GM12878 (cell line): ENCODE measurements around the gene HSD3B1.

ENCODE experiments used
- EZH2 ChIP-seq: IDR thresholded peaks from 2 replicates; pipeline ENCODE4 v1.6.1; 2012; ENCODE audit warnings: low read depth, mild to moderate bottlenecking, control low read depth, inconsistent platforms, low read length, borderline replicate concordance; ENCODE audit not compliant: control insufficient read depth
- POLR2AphosphoS5 ChIP-seq: IDR thresholded peaks from 2 replicates; pipeline ENCODE4 v1.6.1; 2011; ENCODE audit warnings: mild to moderate bottlenecking, low read length, inconsistent platforms
- SIN3A ChIP-seq: IDR thresholded peaks from 2 replicates; pipeline ENCODE4 v1.6.1; 2012; ENCODE audit warnings: low read depth, low read length, improper control_type of control experiment
- SREBF2 ChIP-seq: IDR thresholded peaks from 2 replicates; pipeline ENCODE4 v1.6.1; 2012; ENCODE audit warnings: mild to moderate bottlenecking, low read length
- ZNF24 ChIP-seq: fragments of 450-650 bp; IDR thresholded peaks from 2 replicates; pipeline ENCODE4 v1.6.1; 2017; ENCODE audit warnings: antibody characterized with exemption, mild to moderate bottlenecking
- TF ChIP-seq, protein P1 (sequence below), 3 experiments: IDR thresholded peaks in 2 of 3; conservative IDR thresholded peaks in 1 of 3; 2 replicates each; pipeline ENCODE4 v1.5.1; 2011; ENCODE audit warnings: low read depth in 3 of 3, low read length in 3 of 3, mild to moderate bottlenecking in 3 of 3, control low read depth in 2 of 3, moderate library complexity in 2 of 3, inconsistent platforms in 1 of 3, mixed read lengths in 1 of 3; ENCODE audit not compliant: control insufficient read depth in 2 of 3, insufficient read depth in 1 of 3; ENCODE audit errors: extremely low read depth in 1 of 3
- TF ChIP-seq, protein P2 (sequence below): fragments of 450-650 bp; IDR thresholded peaks from 2 replicates; pipeline ENCODE4 v1.6.1; 2017; ENCODE audit warnings: antibody characterized with exemption, mild to moderate bottlenecking, moderate library complexity
- TF ChIP-seq, protein P3 (sequence below): fragments of 150-350 bp; IDR thresholded peaks from 2 replicates; pipeline ENCODE4 v1.6.1; 2016; ENCODE audit warnings: low read depth, low read length

GRCh38 chr1:119516680-119517079 lies 9.7 kb downstream of the HSD3B1 start:
- TF ChIP-seq, protein P1, sequence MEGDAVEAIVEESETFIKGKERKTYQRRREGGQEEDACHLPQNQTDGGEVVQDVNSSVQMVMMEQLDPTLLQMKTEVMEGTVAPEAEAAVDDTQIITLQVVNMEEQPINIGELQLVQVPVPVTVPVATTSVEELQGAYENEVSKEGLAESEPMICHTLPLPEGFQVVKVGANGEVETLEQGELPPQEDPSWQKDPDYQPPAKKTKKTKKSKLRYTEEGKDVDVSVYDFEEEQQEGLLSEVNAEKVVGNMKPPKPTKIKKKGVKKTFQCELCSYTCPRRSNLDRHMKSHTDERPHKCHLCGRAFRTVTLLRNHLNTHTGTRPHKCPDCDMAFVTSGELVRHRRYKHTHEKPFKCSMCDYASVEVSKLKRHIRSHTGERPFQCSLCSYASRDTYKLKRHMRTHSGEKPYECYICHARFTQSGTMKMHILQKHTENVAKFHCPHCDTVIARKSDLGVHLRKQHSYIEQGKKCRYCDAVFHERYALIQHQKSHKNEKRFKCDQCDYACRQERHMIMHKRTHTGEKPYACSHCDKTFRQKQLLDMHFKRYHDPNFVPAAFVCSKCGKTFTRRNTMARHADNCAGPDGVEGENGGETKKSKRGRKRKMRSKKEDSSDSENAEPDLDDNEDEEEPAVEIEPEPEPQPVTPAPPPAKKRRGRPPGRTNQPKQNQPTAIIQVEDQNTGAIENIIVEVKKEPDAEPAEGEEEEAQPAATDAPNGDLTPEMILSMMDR (IDR thresholded peaks at IDR 0.05 in 2 of 3, conservative IDR thresholded peaks at IDR 0.05 in 1 of 3; ENCODE audit: control insufficient read depth in 2 of 3, extremely low read depth in 1 of 3, insufficient read depth in 1 of 3, low read depth in 3 of 3, low read length in 3 of 3): no peak
- TF ChIP-seq EZH2 (no peak), ZNF24 (no peak), SIN3A (no peak), POLR2AphosphoS5 (no peak), SREBF2 (no peak)
- TF ChIP-seq, protein P2, sequence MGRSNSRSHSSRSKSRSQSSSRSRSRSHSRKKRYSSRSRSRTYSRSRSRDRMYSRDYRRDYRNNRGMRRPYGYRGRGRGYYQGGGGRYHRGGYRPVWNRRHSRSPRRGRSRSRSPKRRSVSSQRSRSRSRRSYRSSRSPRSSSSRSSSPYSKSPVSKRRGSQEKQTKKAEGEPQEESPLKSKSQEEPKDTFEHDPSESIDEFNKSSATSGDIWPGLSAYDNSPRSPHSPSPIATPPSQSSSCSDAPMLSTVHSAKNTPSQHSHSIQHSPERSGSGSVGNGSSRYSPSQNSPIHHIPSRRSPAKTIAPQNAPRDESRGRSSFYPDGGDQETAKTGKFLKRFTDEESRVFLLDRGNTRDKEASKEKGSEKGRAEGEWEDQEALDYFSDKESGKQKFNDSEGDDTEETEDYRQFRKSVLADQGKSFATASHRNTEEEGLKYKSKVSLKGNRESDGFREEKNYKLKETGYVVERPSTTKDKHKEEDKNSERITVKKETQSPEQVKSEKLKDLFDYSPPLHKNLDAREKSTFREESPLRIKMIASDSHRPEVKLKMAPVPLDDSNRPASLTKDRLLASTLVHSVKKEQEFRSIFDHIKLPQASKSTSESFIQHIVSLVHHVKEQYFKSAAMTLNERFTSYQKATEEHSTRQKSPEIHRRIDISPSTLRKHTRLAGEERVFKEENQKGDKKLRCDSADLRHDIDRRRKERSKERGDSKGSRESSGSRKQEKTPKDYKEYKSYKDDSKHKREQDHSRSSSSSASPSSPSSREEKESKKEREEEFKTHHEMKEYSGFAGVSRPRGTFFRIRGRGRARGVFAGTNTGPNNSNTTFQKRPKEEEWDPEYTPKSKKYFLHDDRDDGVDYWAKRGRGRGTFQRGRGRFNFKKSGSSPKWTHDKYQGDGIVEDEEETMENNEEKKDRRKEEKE: no peak
- TF ChIP-seq, protein P3, sequence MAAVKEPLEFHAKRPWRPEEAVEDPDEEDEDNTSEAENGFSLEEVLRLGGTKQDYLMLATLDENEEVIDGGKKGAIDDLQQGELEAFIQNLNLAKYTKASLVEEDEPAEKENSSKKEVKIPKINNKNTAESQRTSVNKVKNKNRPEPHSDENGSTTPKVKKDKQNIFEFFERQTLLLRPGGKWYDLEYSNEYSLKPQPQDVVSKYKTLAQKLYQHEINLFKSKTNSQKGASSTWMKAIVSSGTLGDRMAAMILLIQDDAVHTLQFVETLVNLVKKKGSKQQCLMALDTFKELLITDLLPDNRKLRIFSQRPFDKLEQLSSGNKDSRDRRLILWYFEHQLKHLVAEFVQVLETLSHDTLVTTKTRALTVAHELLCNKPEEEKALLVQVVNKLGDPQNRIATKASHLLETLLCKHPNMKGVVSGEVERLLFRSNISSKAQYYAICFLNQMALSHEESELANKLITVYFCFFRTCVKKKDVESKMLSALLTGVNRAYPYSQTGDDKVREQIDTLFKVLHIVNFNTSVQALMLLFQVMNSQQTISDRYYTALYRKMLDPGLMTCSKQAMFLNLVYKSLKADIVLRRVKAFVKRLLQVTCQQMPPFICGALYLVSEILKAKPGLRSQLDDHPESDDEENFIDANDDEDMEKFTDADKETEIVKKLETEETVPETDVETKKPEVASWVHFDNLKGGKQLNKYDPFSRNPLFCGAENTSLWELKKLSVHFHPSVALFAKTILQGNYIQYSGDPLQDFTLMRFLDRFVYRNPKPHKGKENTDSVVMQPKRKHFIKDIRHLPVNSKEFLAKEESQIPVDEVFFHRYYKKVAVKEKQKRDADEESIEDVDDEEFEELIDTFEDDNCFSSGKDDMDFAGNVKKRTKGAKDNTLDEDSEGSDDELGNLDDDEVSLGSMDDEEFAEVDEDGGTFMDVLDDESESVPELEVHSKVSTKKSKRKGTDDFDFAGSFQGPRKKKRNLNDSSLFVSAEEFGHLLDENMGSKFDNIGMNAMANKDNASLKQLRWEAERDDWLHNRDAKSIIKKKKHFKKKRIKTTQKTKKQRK: no peak
